ENCODE results near the gene MCRIP2. TPM values are rescaled to one million over a fixed set of nuclear protein-coding genes. Genes with fewer than 3 reads are reported as not detected.

Gene MCRIP2
- total RNA-seq, 1 donor from 2014 or later = 181 TPM

DNA sequence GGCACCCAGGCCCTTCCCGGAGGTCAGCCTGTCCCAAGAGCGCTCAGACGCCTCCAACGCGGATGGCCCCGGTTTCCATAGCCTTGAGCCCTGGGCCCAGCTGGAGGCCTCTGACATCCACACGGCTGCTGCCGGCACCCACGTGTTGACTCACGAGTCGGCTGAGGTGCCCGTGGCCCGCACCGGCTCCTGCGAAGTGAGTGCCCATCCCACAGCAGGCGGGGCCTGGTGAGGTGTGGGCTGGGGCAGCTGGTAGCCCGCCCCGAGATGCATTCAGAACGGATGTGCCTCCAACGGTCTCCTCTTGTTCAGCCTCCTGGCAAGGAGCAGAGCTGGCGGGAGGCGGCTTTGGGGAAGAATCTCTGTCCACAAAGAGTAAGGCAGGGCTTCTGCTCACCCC, 10.2 kb downstream of the MCRIP2 start:
- no peak overlapping the region for H3K4me3 ChIP-seq
- no peaks in the 10 kb centered on the region for H3K36me3 ChIP-seq
- H3K27ac ChIP-seq (replicated peaks) = no peak overlapping the region
- H3K4me1 ChIP-seq = peaks cover 35% of the 10 kb centered on the region
- H3K27me3 ChIP-seq (ENCODE audit: low read depth) = no peaks in the 10 kb centered on the region
- H3K9me3 ChIP-seq (replicated peaks) = no peaks in the 10 kb centered on the region
- intact Hi-C loops (cut with micrococcal nuclease) = no loop called here
- TF ChIP-seq, protein P1, sequence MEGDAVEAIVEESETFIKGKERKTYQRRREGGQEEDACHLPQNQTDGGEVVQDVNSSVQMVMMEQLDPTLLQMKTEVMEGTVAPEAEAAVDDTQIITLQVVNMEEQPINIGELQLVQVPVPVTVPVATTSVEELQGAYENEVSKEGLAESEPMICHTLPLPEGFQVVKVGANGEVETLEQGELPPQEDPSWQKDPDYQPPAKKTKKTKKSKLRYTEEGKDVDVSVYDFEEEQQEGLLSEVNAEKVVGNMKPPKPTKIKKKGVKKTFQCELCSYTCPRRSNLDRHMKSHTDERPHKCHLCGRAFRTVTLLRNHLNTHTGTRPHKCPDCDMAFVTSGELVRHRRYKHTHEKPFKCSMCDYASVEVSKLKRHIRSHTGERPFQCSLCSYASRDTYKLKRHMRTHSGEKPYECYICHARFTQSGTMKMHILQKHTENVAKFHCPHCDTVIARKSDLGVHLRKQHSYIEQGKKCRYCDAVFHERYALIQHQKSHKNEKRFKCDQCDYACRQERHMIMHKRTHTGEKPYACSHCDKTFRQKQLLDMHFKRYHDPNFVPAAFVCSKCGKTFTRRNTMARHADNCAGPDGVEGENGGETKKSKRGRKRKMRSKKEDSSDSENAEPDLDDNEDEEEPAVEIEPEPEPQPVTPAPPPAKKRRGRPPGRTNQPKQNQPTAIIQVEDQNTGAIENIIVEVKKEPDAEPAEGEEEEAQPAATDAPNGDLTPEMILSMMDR (IDR thresholded peaks at IDR 0.05; ENCODE audit: borderline replicate concordance) = no peak
- DNase-seq = no peak

DNA sequence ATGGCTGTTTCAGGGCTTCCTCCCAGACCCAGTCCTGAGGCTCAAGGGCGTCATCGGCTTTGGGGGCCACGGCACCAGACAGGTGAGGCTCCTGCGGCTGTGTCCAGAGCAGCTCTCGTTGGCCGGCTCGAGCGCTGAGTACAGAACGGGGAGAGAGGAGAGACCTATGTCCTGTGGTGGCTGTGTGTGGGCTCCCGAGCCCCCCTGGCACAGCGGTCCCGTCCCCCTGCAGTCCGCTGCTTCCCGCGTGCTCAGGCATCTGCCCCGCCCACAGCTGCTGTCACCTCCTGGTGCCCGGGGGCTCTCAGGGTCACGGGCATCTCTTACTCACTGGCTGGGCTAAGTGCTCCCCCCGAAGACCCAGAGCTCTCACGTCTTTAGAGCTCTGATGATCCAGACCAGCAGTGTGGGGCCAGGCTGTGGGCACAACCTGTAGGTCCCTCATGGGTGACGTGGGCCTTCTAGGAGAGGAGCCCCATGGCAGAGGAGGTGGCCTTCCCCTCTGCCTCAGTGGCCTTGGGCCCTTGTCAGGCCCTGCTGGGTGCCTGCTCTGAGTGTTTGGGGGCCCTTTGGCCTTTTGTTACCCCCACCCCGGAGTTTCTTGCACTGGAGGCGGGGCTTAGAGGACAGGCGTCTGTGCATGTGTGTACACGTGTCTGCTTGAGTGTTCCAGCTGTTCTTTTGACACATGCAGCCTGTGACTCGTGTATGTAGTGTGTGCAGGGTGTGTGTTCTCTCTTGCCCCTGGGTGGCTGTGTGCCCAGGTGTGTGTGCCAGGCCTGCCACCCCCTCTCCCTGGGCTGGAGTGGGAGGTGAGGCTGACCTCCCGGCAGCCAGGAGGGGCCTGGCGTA, 11.1 kb downstream of the MCRIP2 start:
- DNase-seq = no peak
- H3K4me1 ChIP-seq = peaks cover 27% of the 10 kb centered on the region
- no peak overlapping the region for H3K27ac ChIP-seq (replicated peaks)
- H3K36me3 ChIP-seq = no peaks in the 10 kb centered on the region
- no peaks in the 10 kb centered on the region for H3K9me3 ChIP-seq (replicated peaks)
- TF ChIP-seq, protein P1 (IDR thresholded peaks at IDR 0.05; ENCODE audit: borderline replicate concordance) = no peak
- no peaks in the 10 kb centered on the region for H3K27me3 ChIP-seq (ENCODE audit: low read depth)
- intact Hi-C loops (cut with micrococcal nuclease) = no loop called here
- H3K4me3 ChIP-seq = no peak overlapping the region

- no peak overlapping the region for H3K27ac ChIP-seq (replicated peaks)
- TF ChIP-seq, protein P1 (IDR thresholded peaks at IDR 0.05; ENCODE audit: borderline replicate concordance) = no peak
- no peaks in the 10 kb centered on the region for H3K27me3 ChIP-seq (ENCODE audit: low read depth)
- no peaks in the 10 kb centered on the region for H3K36me3 ChIP-seq
- peaks cover 13% of the 10 kb centered on the region for H3K4me1 ChIP-seq
- no peak overlapping the region for H3K4me3 ChIP-seq
- intact Hi-C loops (cut with micrococcal nuclease) = no loop called here
- DNase-seq = no peak
- H3K9me3 ChIP-seq (replicated peaks) = no peaks in the 10 kb centered on the region
Observed at GRCh38 chr16:654034-654433, 12.4 kb downstream of the MCRIP2 start.

GRCh38 chr16:657487-657886, 15.9 kb downstream of the MCRIP2 start:
- Histone ChIP-seq H3K27me3 (ENCODE audit: low read depth) (no peaks in the 10 kb centered on the region), H3K9me3 (replicated peaks) (no peaks in the 10 kb centered on the region), H3K27ac (replicated peaks) (no peak overlapping the region), H3K4me3 (no peak overlapping the region), H3K36me3 (no peaks in the 10 kb centered on the region), H3K4me1 (peaks cover 16% of the 10 kb centered on the region)
- TF ChIP-seq, protein P1 (IDR thresholded peaks at IDR 0.05; ENCODE audit: borderline replicate concordance) = no peak
- no peak for DNase-seq
- intact Hi-C loops (cut with micrococcal nuclease) = no loop called here

GRCh38 chr16:658679-659571, 17.3 kb downstream of the MCRIP2 start:
- Histone ChIP-seq H3K4me1 (peaks cover 16% of the 10 kb centered on the region), H3K9me3 (replicated peaks) (no peaks in the 10 kb centered on the region), H3K4me3 (no peak overlapping the region), H3K27me3 (ENCODE audit: low read depth) (no peaks in the 10 kb centered on the region), H3K36me3 (no peaks in the 10 kb centered on the region), H3K27ac (replicated peaks) (no peak overlapping the region)
- intact Hi-C loops (cut with micrococcal nuclease) = no loop called here
- TF ChIP-seq, protein P1 (IDR thresholded peaks at IDR 0.05; ENCODE audit: borderline replicate concordance) = no peak
- no peak for DNase-seq

Data from left ventricle myocardium inferior (tissue), 1 donor.